Dendritic cell treated with granulocyte-macrophage colony-stimulating factor and Interleukin-4, amounts not matched to agents 40 ng/mL and 50 ng/mL, for 4 days (primary cell): ENCODE measurements around the gene TMEM184B.

Experiments
- H3K27ac Mint-ChIP-seq: one replicate; pipeline ENCODE4 v1.8.0; 2022; ENCODE audit warnings: mild to moderate bottlenecking, mixed read lengths
- H3K27me3 Mint-ChIP-seq: one replicate; pipeline ENCODE4 v1.8.0; 2022; ENCODE audit warnings: mild to moderate bottlenecking, mixed read lengths
- H3K36me3 Mint-ChIP-seq: one replicate; pipeline ENCODE4 v1.8.0; 2022; ENCODE audit warnings: low read depth, mixed read lengths
- H3K4me1 Mint-ChIP-seq: one replicate; pipeline ENCODE4 v1.8.0; 2022; ENCODE audit warnings: low read depth, mixed read lengths
- H3K4me3 Mint-ChIP-seq: one replicate; pipeline ENCODE4 v1.8.0; 2022; ENCODE audit warnings: mild to moderate bottlenecking, moderate library complexity, mixed read lengths
- H3K9me3 Mint-ChIP-seq: one replicate; pipeline ENCODE4 v1.8.0; 2022; ENCODE audit warnings: mixed read lengths
- intact Hi-C: fragments of 100-400 bp; cut with micrococcal nuclease; formaldehyde crosslinking; loops from one replicate; pipeline ENCODE4 v1.15.0; 2022

TMEM184B gene

GRCh38 chr22:38299770-38300102, 26.9 kb upstream of the TMEM184B start:
- no peaks in the 10 kb centered on the region for H3K9me3 Mint-ChIP-seq
- H3K4me3 Mint-ChIP-seq: no peak overlapping the region
- intact Hi-C loops: loop anchor here (5.0 kb wide), 1 partner anchor 43 kb away; no protein-coding TSS in a partner anchor
- no peak overlapping the region for H3K27ac Mint-ChIP-seq
- H3K4me1 Mint-ChIP-seq: peaks cover 12% of the 10 kb centered on the region
- peaks cover 4% of the 10 kb centered on the region for H3K27me3 Mint-ChIP-seq
- peaks cover 99% of the 10 kb centered on the region for H3K36me3 Mint-ChIP-seq

GRCh38 chr22:38298312-38299005, 25.6 kb upstream of the TMEM184B start:
- H3K9me3 Mint-ChIP-seq: no peaks in the 10 kb centered on the region
- H3K36me3 Mint-ChIP-seq: peaks cover 100% of the 10 kb centered on the region
- intact Hi-C loops: no loop called here
- H3K4me3 Mint-ChIP-seq: no peak overlapping the region
- H3K4me1 Mint-ChIP-seq: no peaks in the 10 kb centered on the region
- H3K27me3 Mint-ChIP-seq: peaks cover 2% of the 10 kb centered on the region
- H3K27ac Mint-ChIP-seq: no peak overlapping the region

GRCh38 chr22:38296372-38296771, 23.6 kb upstream of the TMEM184B start:
- Mint-ChIP-seq H3K4me3 (no peak overlapping the region), H3K9me3 (no peaks in the 10 kb centered on the region), H3K27me3 (peaks cover 2% of the 10 kb centered on the region), H3K36me3 (peaks cover 100% of the 10 kb centered on the region), H3K27ac (no peak overlapping the region), H3K4me1 (no peaks in the 10 kb centered on the region)
- intact Hi-C loops: no loop called here

GRCh38 chr22:38295863-38296262, 23.1 kb upstream of the TMEM184B start:
- intact Hi-C loops: no loop called here
- Mint-ChIP-seq H3K36me3 (peaks cover 100% of the 10 kb centered on the region), H3K4me1 (no peaks in the 10 kb centered on the region), H3K4me3 (no peak overlapping the region), H3K9me3 (no peaks in the 10 kb centered on the region), H3K27me3 (peaks cover 2% of the 10 kb centered on the region), H3K27ac (no peak overlapping the region)

GRCh38 chr22:38295339-38295738, 22.5 kb upstream of the TMEM184B start:
- Mint-ChIP-seq H3K36me3 (peaks cover 97% of the 10 kb centered on the region), H3K27ac (no peak overlapping the region)
- intact Hi-C loops: no loop called here

GRCh38 chr22:38294193-38294592, 21.4 kb upstream of the TMEM184B start:
- Mint-ChIP-seq H3K27ac (no peak overlapping the region), H3K27me3 (peaks cover 2% of the 10 kb centered on the region), H3K9me3 (no peaks in the 10 kb centered on the region), H3K4me1 (peaks cover 6% of the 10 kb centered on the region), H3K4me3 (no peak overlapping the region), H3K36me3 (peaks cover 92% of the 10 kb centered on the region)
- intact Hi-C loops: no loop called here

More at GRCh38 chr22:38295339-38295738, 22.5 kb upstream of the TMEM184B start:
- Mint-ChIP-seq H3K27me3 (peaks cover 2% of the 10 kb centered on the region), H3K9me3 (no peaks in the 10 kb centered on the region), H3K4me1 (no peaks in the 10 kb centered on the region), H3K4me3 (no peak overlapping the region)

GRCh38 chr22:38292694-38293093, 19.9 kb upstream of the TMEM184B start:
- H3K4me3 Mint-ChIP-seq: no peak overlapping the region
- H3K4me1 Mint-ChIP-seq: peaks cover 6% of the 10 kb centered on the region
- no peak overlapping the region for H3K27ac Mint-ChIP-seq
- intact Hi-C loops: no loop called here
- peaks cover 83% of the 10 kb centered on the region for H3K36me3 Mint-ChIP-seq
- no peaks in the 10 kb centered on the region for H3K9me3 Mint-ChIP-seq
- peaks cover 4% of the 10 kb centered on the region for H3K27me3 Mint-ChIP-seq

GRCh38 chr22:38291201-38291777, 18.5 kb upstream of the TMEM184B start:
- Mint-ChIP-seq H3K9me3 (no peaks in the 10 kb centered on the region), H3K27me3 (peaks cover 7% of the 10 kb centered on the region), H3K36me3 (peaks cover 69% of the 10 kb centered on the region), H3K4me1 (peaks cover 20% of the 10 kb centered on the region), H3K4me3 (no peak overlapping the region), H3K27ac (no peak overlapping the region)
- intact Hi-C loops: no loop called here

- peaks cover 24% of the 10 kb centered on the region for H3K4me1 Mint-ChIP-seq
- peaks cover 60% of the 10 kb centered on the region for H3K36me3 Mint-ChIP-seq
- H3K27ac Mint-ChIP-seq: no peak overlapping the region
- H3K4me3 Mint-ChIP-seq: no peak overlapping the region
- H3K27me3 Mint-ChIP-seq: peaks cover 7% of the 10 kb centered on the region
- intact Hi-C loops: no loop called here
- no peaks in the 10 kb centered on the region for H3K9me3 Mint-ChIP-seq
These were observed 17.5 kb upstream of the TMEM184B start for GRCh38 chr22:38290347-38290746.

GRCh38 chr22:38289583-38290082, 16.8 kb upstream of the TMEM184B start:
- H3K36me3 Mint-ChIP-seq: peaks cover 53% of the 10 kb centered on the region
- no peaks in the 10 kb centered on the region for H3K9me3 Mint-ChIP-seq
- H3K4me1 Mint-ChIP-seq: peaks cover 28% of the 10 kb centered on the region
- intact Hi-C loops: no loop called here
- no peak overlapping the region for H3K4me3 Mint-ChIP-seq
- H3K27ac Mint-ChIP-seq: no peak overlapping the region
- peaks cover 5% of the 10 kb centered on the region for H3K27me3 Mint-ChIP-seq

- intact Hi-C loops: no loop called here
- Mint-ChIP-seq H3K4me3 (no peak overlapping the region), H3K9me3 (no peaks in the 10 kb centered on the region), H3K27ac (no peak overlapping the region), H3K36me3 (peaks cover 27% of the 10 kb centered on the region), H3K27me3 (peaks cover 7% of the 10 kb centered on the region), H3K4me1 (peaks cover 42% of the 10 kb centered on the region)
These were observed 14.3 kb upstream of the TMEM184B start for GRCh38 chr22:38286915-38287669.

GRCh38 chr22:38285018-38285417, 12.2 kb upstream of the TMEM184B start:
- Mint-ChIP-seq H3K27me3 (peaks cover 9% of the 10 kb centered on the region), H3K9me3 (no peaks in the 10 kb centered on the region), H3K4me3 (no peak overlapping the region), H3K4me1 (peaks cover 39% of the 10 kb centered on the region), H3K36me3 (peaks cover 12% of the 10 kb centered on the region), H3K27ac (no peak overlapping the region)
- intact Hi-C loops: no loop called here

- H3K36me3 Mint-ChIP-seq: peaks cover 5% of the 10 kb centered on the region
- no peaks in the 10 kb centered on the region for H3K9me3 Mint-ChIP-seq
- peaks cover 36% of the 10 kb centered on the region for H3K4me1 Mint-ChIP-seq
- intact Hi-C loops: no loop called here
- H3K27ac Mint-ChIP-seq: no peak overlapping the region
- no peak overlapping the region for H3K4me3 Mint-ChIP-seq
- H3K27me3 Mint-ChIP-seq: peaks cover 12% of the 10 kb centered on the region
These were observed 11.2 kb upstream of the TMEM184B start for GRCh38 chr22:38284042-38284402.

- peaks cover 33% of the 10 kb centered on the region for H3K4me1 Mint-ChIP-seq
- intact Hi-C loops: no loop called here
- H3K27me3 Mint-ChIP-seq: peaks cover 16% of the 10 kb centered on the region
- H3K4me3 Mint-ChIP-seq: no peak overlapping the region
- H3K27ac Mint-ChIP-seq: no peak overlapping the region
- no peaks in the 10 kb centered on the region for H3K36me3 Mint-ChIP-seq
- no peaks in the 10 kb centered on the region for H3K9me3 Mint-ChIP-seq
These were observed 9.6 kb upstream of the TMEM184B start for GRCh38 chr22:38282397-38282796.
